ENCODE data around the gene NXF1. TPM values are rescaled to one million over a fixed set of nuclear protein-coding genes. Genes with fewer than 3 reads are reported as not detected.

Gene NXF1
- total and polyA plus RNA-seq, 10 of the 15 experiments (the other 5 are each of a cell fraction or from before 2014, with no cell fraction given): 20.7 to 84.9 (median 40.6) TPM

GRCh38 chr11:62843466-62843865, 38.2 kb upstream of the NXF1 start:
- Histone ChIP-seq H3K79me2 (ENCODE audit: control insufficient read depth, insufficient read depth, low read length) (peaks cover 10% of the 10 kb centered on the region), H3K36me3 (ENCODE audit: control insufficient read depth in 2 of 2, insufficient read depth in 2 of 2, low read length in 1 of 2) (no peaks in the 10 kb centered on the region), H3K9ac (ENCODE audit: control insufficient read depth, insufficient read depth, low read length) (no peak overlapping the region), H3K27ac (ENCODE audit: control insufficient read depth, insufficient read depth) (no peak overlapping the region), H3K9me3 (replicated peaks; ENCODE audit: control insufficient read depth, insufficient read depth, low read length) (no peaks in the 10 kb centered on the region), H2AFZ (ENCODE audit: control insufficient read depth, low read depth, low read length) (no peak overlapping the region), H4K20me1 (ENCODE audit: control insufficient read depth, insufficient read depth) (no peaks in the 10 kb centered on the region), H3K4me2 (ENCODE audit: control insufficient read depth, insufficient read depth) (no peak overlapping the region), H3K4me1 (ENCODE audit: control insufficient read depth, insufficient read depth, low read length) (peaks cover 7% of the 10 kb centered on the region), H3K27me3 (replicated peaks in 1 of 2; ENCODE audit: control insufficient read depth in 2 of 2, insufficient read depth in 2 of 2, low read length in 1 of 2) (no peaks in the 10 kb centered on the region), H3K4me3 (no peak overlapping the region)
- DNase-seq (ENCODE audit: low read depth, low spot score): no peak
- BruUV-seq (replicated peaks): no TSS peak
- no peak for ATAC-seq
- no peak for FAIRE-seq
- ChIA-PET CTCF (interaction anchor here (0.6 to 1.6 kb wide), 4 partner anchors 8 to 36 kb away, joined by 3 to 6 read pairs (median 4); partner anchors contain the start of gene STX5), POLR2A (interaction anchor here (1.0 to 4.0 kb wide), 4 partner anchors 11 to 38 kb away, joined by 3 to 66 read pairs (median 6); partner anchors contain the start of gene STX5), RAD21 (ENCODE audit: unreplicated experiment) (no interaction called here), SMC1A (ENCODE audit: uncharacterized antibody, unreplicated experiment) (interaction anchor here (0.8 to 2.3 kb wide), 3 partner anchors 10 to 20 kb away, joined by 3 to 14 read pairs (median 8); no protein-coding TSS in a partner anchor)
- WGBS (ENCODE audit: insufficient coverage, insufficient replicate concordance, low lambda C conversion rate, missing lambda C conversion rate): 84% methylated on average over 3 of the region's 3 CpGs
- in situ Hi-C loops (cut with MboI) (no loop called here), intact Hi-C loops (cut with micrococcal nuclease; ENCODE audit: unreplicated experiment) (no loop called here)
- TF ChIP-seq CBX5 (IDR thresholded peaks at IDR 0.05; ENCODE audit: low read depth): no peak
- TF ChIP-seq RBBP5 (conservative IDR thresholded peaks at IDR 0.05): no peak
- TF ChIP-seq HDGF (IDR thresholded peaks at IDR 0.05): no peak
- TF ChIP-seq PKNOX1 (IDR thresholded peaks at IDR 0.05): no peak
- no peak for TF ChIP-seq IKZF1 (conservative IDR thresholded peaks at IDR 0.05)
- no peak for TF ChIP-seq PAX5 (IDR thresholded peaks at IDR 0.05; ENCODE audit: borderline replicate concordance, low read depth, low read length)
- TF ChIP-seq SMC3 (IDR thresholded peaks at IDR 0.05; ENCODE audit: borderline replicate concordance, low read length): no peak
- TF ChIP-seq GATAD2B (conservative IDR thresholded peaks at IDR 0.05; ENCODE audit: low read depth): no peak
- TF ChIP-seq ZNF207 (IDR thresholded peaks at IDR 0.05; ENCODE audit: borderline replicate concordance): no peak
- no peak for TF ChIP-seq ELK1 (IDR thresholded peaks at IDR 0.05; ENCODE audit: low read depth, low read length)
- TF ChIP-seq KLF5 (IDR thresholded peaks at IDR 0.05; ENCODE audit: partially characterized antibody): no peak
- TF ChIP-seq CHD1 (IDR thresholded peaks at IDR 0.05; ENCODE audit: low read depth, low read length): no peak
- TF ChIP-seq NKRF (conservative IDR thresholded peaks at IDR 0.05): no peak
- TF ChIP-seq IKZF2 (IDR thresholded peaks at IDR 0.05): no peak
- TF ChIP-seq NFXL1 (IDR thresholded peaks at IDR 0.05; ENCODE audit: borderline replicate concordance): no peak
- no peak for TF ChIP-seq HSF1 (IDR thresholded peaks at IDR 0.05; ENCODE audit: low read depth, low read length)
- no peak for TF ChIP-seq DPF2 (IDR thresholded peaks at IDR 0.05)
- TF ChIP-seq TCF7 (IDR thresholded peaks at IDR 0.05; ENCODE audit: borderline replicate concordance): no peak
- TF ChIP-seq SIN3A (IDR thresholded peaks at IDR 0.05; ENCODE audit: low read depth, low read length): no peak
